Measurements from ENCODE around the gene SRGAP2. TPM values are rescaled to one million over a fixed set of nuclear protein-coding genes. Genes with fewer than 3 reads are reported as not detected.
"Not testable (repeated sequence)": the region's sequence is repeated elsewhere in the genome, so short reads cannot be mapped to it uniquely, and the experiment has no call there.

The SRGAP2 gene
- total and polyA plus RNA-seq, 4 experiments from 2014 or later: 2.7 to 56.6 (median 33.7) TPM

GRCh38 chr1:206243335-206243734 lies 40.0 kb downstream of the SRGAP2 start:
- H3K27ac ChIP-seq (ENCODE audit: low read depth, low read length); H3K4me1 ChIP-seq (ENCODE audit: insufficient read depth, low read length); H3K4me1 Mint-ChIP-seq; H3K36me3 ChIP-seq (ENCODE audit: insufficient read depth, low read length); intact Hi-C loops (cut with micrococcal nuclease); H3K9me3 ChIP-seq (ENCODE audit: control insufficient read depth in 1 of 2, low read length in 2 of 2); CTCF ChIA-PET (ENCODE audit: partially characterized antibody); H3K27me3 ChIP-seq (ENCODE audit: insufficient read depth, low read length); H3K4me3 Mint-ChIP-seq; DNase-seq; H3K27ac Mint-ChIP-seq; H3K4me3 ChIP-seq (ENCODE audit: low read length in 2 of 2); H3K27me3 Mint-ChIP-seq; POLR2A ChIA-PET (ENCODE audit: partially characterized antibody); H3K9me3 Mint-ChIP-seq; H3K36me3 Mint-ChIP-seq: not testable (repeated sequence)

DNA sequence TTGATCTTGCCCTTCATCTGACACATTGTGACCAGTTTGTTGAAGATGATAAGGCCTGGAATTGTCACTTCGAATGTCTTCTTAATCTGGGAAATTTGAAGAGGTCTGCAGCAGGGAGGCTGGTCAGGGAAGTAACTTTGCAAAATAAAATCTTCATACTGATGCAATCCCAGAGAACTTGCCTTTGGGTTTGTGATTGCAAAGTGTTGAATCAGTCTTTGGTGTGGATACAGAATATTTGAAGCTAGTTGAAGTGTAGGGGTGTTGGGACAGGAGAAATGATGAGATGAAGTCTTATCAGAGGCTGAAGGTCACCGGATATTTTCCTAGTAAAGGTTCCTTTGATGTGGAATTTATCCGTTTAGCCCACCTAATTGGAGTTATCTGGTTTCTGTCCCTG lies 42.1 kb downstream of the SRGAP2 start:
- POLR2A ChIA-PET (ENCODE audit: partially characterized antibody); H3K4me1 ChIP-seq (ENCODE audit: insufficient read depth, low read length); DNase-seq; H3K9me3 ChIP-seq (ENCODE audit: control insufficient read depth in 1 of 2, low read length in 2 of 2); H3K4me1 Mint-ChIP-seq; H3K27me3 ChIP-seq (ENCODE audit: insufficient read depth, low read length); H3K4me3 Mint-ChIP-seq; H3K9me3 Mint-ChIP-seq; H3K27ac Mint-ChIP-seq; H3K27ac ChIP-seq (ENCODE audit: low read depth, low read length); H3K4me3 ChIP-seq (ENCODE audit: low read length in 2 of 2); H3K36me3 Mint-ChIP-seq; intact Hi-C loops (cut with micrococcal nuclease); CTCF ChIA-PET (ENCODE audit: partially characterized antibody); H3K27me3 Mint-ChIP-seq; H3K36me3 ChIP-seq (ENCODE audit: insufficient read depth, low read length): not testable (repeated sequence)

DNA sequence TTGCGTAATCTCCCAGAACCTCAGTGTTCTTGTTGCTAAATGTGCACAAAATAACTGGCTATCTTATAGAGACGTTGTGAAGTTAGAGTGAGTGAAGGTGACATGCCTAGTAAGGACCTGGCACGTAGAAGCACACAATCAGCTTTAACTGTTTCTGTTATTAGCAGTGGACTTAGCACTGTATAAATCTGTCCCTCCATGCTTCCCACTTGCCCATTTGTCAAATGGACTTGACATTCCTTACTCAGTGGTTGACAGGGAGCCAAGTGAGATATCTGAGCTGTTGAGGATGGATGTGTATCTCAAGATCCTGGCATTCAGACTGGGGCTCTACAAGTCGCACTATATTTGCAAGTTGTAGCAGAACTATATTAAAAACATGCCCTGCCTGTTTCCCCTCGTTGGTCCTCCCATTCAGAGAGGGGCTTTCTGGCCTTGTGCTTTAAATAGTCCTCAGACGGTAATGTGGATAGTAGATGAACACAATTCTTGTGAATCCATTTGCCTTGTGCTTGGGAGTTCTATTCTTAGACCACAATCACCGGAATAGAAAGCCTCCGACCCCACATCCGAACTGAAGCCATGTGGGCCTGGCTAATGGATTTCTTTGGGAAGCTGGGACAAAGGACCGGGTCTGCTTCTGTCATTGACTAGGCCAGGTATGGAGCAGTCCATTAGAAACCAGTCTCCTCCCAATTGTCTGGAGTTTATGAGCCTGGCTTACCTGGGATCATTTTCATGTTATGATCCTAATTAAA lies 43.0 kb downstream of the SRGAP2 start:
- DNase-seq; H3K27ac ChIP-seq (ENCODE audit: low read depth, low read length); CTCF ChIA-PET (ENCODE audit: partially characterized antibody); H3K27me3 ChIP-seq (ENCODE audit: insufficient read depth, low read length); H3K4me1 Mint-ChIP-seq; H3K36me3 ChIP-seq (ENCODE audit: insufficient read depth, low read length); H3K9me3 Mint-ChIP-seq; H3K4me3 Mint-ChIP-seq; H3K27me3 Mint-ChIP-seq; H3K9me3 ChIP-seq (ENCODE audit: control insufficient read depth in 1 of 2, low read length in 2 of 2); H3K36me3 Mint-ChIP-seq; H3K4me3 ChIP-seq (ENCODE audit: low read length in 2 of 2); intact Hi-C loops (cut with micrococcal nuclease); POLR2A ChIA-PET (ENCODE audit: partially characterized antibody); H3K27ac Mint-ChIP-seq; H3K4me1 ChIP-seq (ENCODE audit: insufficient read depth, low read length): not testable (repeated sequence)

GRCh38 chr1:206250953-206251681 lies 47.8 kb downstream of the SRGAP2 start:
- POLR2A ChIA-PET (ENCODE audit: partially characterized antibody); H3K27ac Mint-ChIP-seq; DNase-seq; intact Hi-C loops (cut with micrococcal nuclease); H3K4me3 Mint-ChIP-seq; H3K36me3 Mint-ChIP-seq; H3K4me1 ChIP-seq (ENCODE audit: insufficient read depth, low read length); H3K27me3 Mint-ChIP-seq; H3K36me3 ChIP-seq (ENCODE audit: insufficient read depth, low read length); H3K4me3 ChIP-seq (ENCODE audit: low read length in 2 of 2); H3K9me3 Mint-ChIP-seq; H3K27ac ChIP-seq (ENCODE audit: low read depth, low read length); H3K9me3 ChIP-seq (ENCODE audit: control insufficient read depth in 1 of 2, low read length in 2 of 2); H3K27me3 ChIP-seq (ENCODE audit: insufficient read depth, low read length); CTCF ChIA-PET (ENCODE audit: partially characterized antibody); H3K4me1 Mint-ChIP-seq: not testable (repeated sequence)

- H3K27ac ChIP-seq (ENCODE audit: low read depth, low read length); POLR2A ChIA-PET (ENCODE audit: partially characterized antibody); H3K36me3 Mint-ChIP-seq; H3K4me3 ChIP-seq (ENCODE audit: low read length in 2 of 2); H3K27me3 ChIP-seq (ENCODE audit: insufficient read depth, low read length); H3K9me3 ChIP-seq (ENCODE audit: control insufficient read depth in 1 of 2, low read length in 2 of 2); H3K4me1 ChIP-seq (ENCODE audit: insufficient read depth, low read length); H3K9me3 Mint-ChIP-seq; H3K27me3 Mint-ChIP-seq; DNase-seq; H3K27ac Mint-ChIP-seq; H3K4me3 Mint-ChIP-seq; H3K4me1 Mint-ChIP-seq; CTCF ChIA-PET (ENCODE audit: partially characterized antibody); H3K36me3 ChIP-seq (ENCODE audit: insufficient read depth, low read length); intact Hi-C loops (cut with micrococcal nuclease): not testable (repeated sequence)
These were observed 49.5 kb downstream of the SRGAP2 start for GRCh38 chr1:206252680-206253335.

Other genes with a start within 250 kb of the SRGAP2 start
- gene RAB7B, start 200.1 kb upstream of the SRGAP2 start, total RNA-seq: 1 to 10 TPM in 1 of 2 experiments, under 1 TPM in 1; 0.78 to 1.2 TPM
- not detected for gene RAB7B, start 200.1 kb upstream of the SRGAP2 start, polyA plus RNA-seq
- not detected for gene CTSE, start 179.6 kb upstream of the SRGAP2 start, total RNA-seq
- not detected for gene CTSE, start 179.6 kb upstream of the SRGAP2 start, polyA plus RNA-seq
- under 1 TPM; 0.55 TPM for gene RHEX, start 150.4 kb upstream of the SRGAP2 start, total RNA-seq
- gene RHEX, start 150.4 kb upstream of the SRGAP2 start, polyA plus RNA-seq: under 1 TPM in 1 of 2 donors, not detected in 1; 0.30 TPM
- not detected for gene AVPR1B, start 86.2 kb upstream of the SRGAP2 start, total RNA-seq
- not detected for gene AVPR1B, start 86.2 kb upstream of the SRGAP2 start, polyA plus RNA-seq
- 1 to 10 TPM in 1 of 2 experiments, under 1 TPM in 1; 1.00 to 1.4 TPM for gene FAM72A, start 702 bp upstream of the SRGAP2 start, total RNA-seq
- gene FAM72A, start 702 bp upstream of the SRGAP2 start, polyA plus RNA-seq: under 1 TPM in 1 of 2 donors, not detected in 1; 0.29 TPM